ENCODE results near the gene CERT1. TPM values are rescaled to one million over a fixed set of nuclear protein-coding genes. Genes with fewer than 3 reads are reported as not detected.

CERT1 gene
- total and polyA plus RNA-seq, 2 donors (not counting 1 experiment from before 2014, with no cell fraction given), result 18.0 to 36.0 TPM

DNA sequence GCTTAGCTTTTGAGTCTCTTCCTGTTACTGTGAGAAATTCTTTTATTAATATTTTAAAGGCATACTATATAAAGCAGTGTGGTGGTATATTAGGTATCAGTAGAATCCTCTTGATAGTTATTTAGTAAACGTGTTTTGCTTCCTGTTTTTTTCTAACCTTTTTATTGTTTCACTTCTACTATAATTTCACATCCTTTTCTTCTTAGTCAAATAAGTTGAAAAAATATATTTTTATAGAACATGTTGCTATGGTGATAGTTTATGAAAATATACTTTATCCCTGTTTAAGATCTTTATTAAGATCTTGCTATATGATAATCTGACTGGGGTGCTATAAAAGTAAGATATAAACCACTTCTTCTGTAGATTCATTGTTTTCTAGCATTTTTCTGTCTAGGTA, 2.4 kb upstream of the CERT1 start:
- TF ChIP-seq, protein P1, sequence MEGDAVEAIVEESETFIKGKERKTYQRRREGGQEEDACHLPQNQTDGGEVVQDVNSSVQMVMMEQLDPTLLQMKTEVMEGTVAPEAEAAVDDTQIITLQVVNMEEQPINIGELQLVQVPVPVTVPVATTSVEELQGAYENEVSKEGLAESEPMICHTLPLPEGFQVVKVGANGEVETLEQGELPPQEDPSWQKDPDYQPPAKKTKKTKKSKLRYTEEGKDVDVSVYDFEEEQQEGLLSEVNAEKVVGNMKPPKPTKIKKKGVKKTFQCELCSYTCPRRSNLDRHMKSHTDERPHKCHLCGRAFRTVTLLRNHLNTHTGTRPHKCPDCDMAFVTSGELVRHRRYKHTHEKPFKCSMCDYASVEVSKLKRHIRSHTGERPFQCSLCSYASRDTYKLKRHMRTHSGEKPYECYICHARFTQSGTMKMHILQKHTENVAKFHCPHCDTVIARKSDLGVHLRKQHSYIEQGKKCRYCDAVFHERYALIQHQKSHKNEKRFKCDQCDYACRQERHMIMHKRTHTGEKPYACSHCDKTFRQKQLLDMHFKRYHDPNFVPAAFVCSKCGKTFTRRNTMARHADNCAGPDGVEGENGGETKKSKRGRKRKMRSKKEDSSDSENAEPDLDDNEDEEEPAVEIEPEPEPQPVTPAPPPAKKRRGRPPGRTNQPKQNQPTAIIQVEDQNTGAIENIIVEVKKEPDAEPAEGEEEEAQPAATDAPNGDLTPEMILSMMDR (conservative IDR thresholded peaks at IDR 0.05 in 1 of 2, IDR thresholded peaks at IDR 0.05 in 1 of 2; ENCODE audit: low read depth in 1 of 2, low read length in 2 of 2), result no peak
- TF ChIP-seq EZH2 (IDR thresholded peaks at IDR 0.05; ENCODE audit: low read length, missing control alignments), result no peak
- Histone ChIP-seq H3K4me3 (replicated peaks in 1 of 4; ENCODE audit: control extremely low read depth in 1 of 4, insufficient read depth in 1 of 4, low read depth in 3 of 4, low read length in 4 of 4) (peak overlapping the region in 2 of 4 experiments; percentile 49 to 86), H3K4me2 (ENCODE audit: extremely low read depth, insufficient read depth, low read length) (peak overlapping the region; percentile 83), H3K27me3 (ENCODE audit: control insufficient read depth, insufficient read depth, low read length) (no peaks in the 10 kb centered on the region), H4K20me1 (ENCODE audit: control insufficient read depth, extremely low read depth, insufficient read depth, low read length) (no peaks in the 10 kb centered on the region), H3K9me3 (ENCODE audit: control insufficient read depth, insufficient read depth, low read depth, low read length) (no peaks in the 10 kb centered on the region), H3K36me3 (ENCODE audit: control insufficient read depth, insufficient read depth, low read length) (no peaks in the 10 kb centered on the region), H2AFZ (ENCODE audit: low read length) (no peak overlapping the region), H3K4me1 (ENCODE audit: control insufficient read depth, extremely low read depth, insufficient read depth, low read length) (no peaks in the 10 kb centered on the region), H3K27ac (ENCODE audit: insufficient read depth, low read length) (no peak overlapping the region), H3K9ac (ENCODE audit: insufficient read depth, low read length) (no peak overlapping the region), H3K79me2 (ENCODE audit: control insufficient read depth, insufficient read depth, low read length) (peaks cover 88% of the 10 kb centered on the region)
- DNase-seq (ENCODE audit: low read depth in 2 of 2), result no peak

DNA sequence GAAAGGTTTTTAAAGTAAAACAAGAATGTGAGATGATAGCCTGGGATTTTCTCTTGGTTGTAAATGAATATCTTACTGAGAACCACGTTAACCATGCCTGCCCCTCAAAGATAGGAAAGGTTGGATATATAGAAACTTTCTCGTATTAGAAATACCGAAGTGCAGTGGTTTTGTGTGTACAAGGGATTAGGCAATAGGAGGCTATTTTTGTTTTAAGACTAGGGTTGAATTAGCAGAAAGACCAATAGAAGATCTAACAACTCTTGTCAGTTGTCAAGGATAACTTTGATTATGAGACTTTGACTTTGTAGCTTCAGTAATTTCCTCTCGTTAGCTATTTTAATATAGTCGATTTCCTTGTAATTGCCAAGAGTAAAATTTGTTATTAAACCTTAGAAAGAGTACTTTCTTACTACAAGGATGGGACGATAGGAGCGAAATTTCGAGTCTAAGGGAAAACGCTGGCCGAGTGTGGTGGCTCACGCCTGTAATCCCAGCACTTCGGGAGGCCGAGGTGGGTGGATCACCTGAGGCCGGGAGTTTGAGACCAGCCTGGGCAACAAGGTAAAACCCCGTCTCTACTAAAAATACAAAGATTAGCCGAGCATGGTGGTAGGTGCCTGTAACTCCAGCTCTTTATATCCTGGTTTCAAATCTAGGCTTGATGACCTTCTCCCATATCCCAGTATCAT, 1.1 kb upstream of the CERT1 start:
- no peaks in the 10 kb centered on the region for H3K27me3 ChIP-seq (ENCODE audit: control insufficient read depth, insufficient read depth, low read length)
- peak overlapping the region; percentile 49 to 86 (median 82) for H3K4me3 ChIP-seq (replicated peaks in 1 of 4; ENCODE audit: control extremely low read depth in 1 of 4, insufficient read depth in 1 of 4, low read depth in 3 of 4, low read length in 4 of 4)
- peak overlapping the region; percentile 94 for H2AFZ ChIP-seq (ENCODE audit: low read length)
- peak overlapping the region; percentile 83 for H3K4me2 ChIP-seq (ENCODE audit: extremely low read depth, insufficient read depth, low read length)
- TF ChIP-seq, protein P1 (conservative IDR thresholded peaks at IDR 0.05 in 1 of 2, IDR thresholded peaks at IDR 0.05 in 1 of 2; ENCODE audit: low read depth in 1 of 2, low read length in 2 of 2), result no peak
- no peak for TF ChIP-seq EZH2 (IDR thresholded peaks at IDR 0.05; ENCODE audit: low read length, missing control alignments)
- H3K79me2 ChIP-seq (ENCODE audit: control insufficient read depth, insufficient read depth, low read length), result peaks cover 88% of the 10 kb centered on the region
- no peaks in the 10 kb centered on the region for H4K20me1 ChIP-seq (ENCODE audit: control insufficient read depth, extremely low read depth, insufficient read depth, low read length)
- no peaks in the 10 kb centered on the region for H3K9me3 ChIP-seq (ENCODE audit: control insufficient read depth, insufficient read depth, low read depth, low read length)
- H3K36me3 ChIP-seq (ENCODE audit: control insufficient read depth, insufficient read depth, low read length), result no peaks in the 10 kb centered on the region
- peak overlapping the region; percentile 78 for H3K9ac ChIP-seq (ENCODE audit: insufficient read depth, low read length)
- DNase-seq (ENCODE audit: low read depth in 2 of 2), result peak; percentile 6 to 18
- no peaks in the 10 kb centered on the region for H3K4me1 ChIP-seq (ENCODE audit: control insufficient read depth, extremely low read depth, insufficient read depth, low read length)
- peak overlapping the region; percentile 81 for H3K27ac ChIP-seq (ENCODE audit: insufficient read depth, low read length)

DNA sequence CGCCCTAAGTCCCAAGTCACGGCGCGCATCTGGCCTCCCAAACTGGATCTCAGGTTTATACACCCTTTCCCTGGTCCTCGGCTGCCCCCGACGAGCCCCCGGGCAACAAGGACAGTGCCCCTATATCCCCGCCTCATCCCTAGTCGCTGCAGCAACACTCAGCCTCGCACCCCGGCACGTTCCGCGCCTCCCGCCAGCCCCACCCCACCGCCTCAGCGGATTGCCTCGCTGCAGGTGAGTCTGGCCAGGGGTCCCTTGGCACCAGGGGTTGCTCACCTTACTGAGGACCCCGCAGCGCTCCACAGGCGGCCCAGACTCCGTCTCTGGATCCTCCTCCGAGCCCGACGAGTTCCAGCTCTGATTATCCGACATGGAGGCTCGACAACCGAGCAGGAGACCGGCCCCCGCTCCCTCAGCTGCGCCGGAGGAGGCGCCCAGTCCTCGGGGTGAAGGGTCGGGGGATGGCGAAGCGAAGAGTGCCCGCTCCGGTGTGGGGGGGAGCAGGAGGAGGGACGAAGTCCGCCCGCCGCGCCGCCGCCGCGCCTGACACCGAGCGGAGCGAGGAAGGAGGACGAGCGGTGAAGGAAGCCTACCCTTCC, 494 bp downstream of the CERT1 start:
- H3K79me2 ChIP-seq (ENCODE audit: control insufficient read depth, insufficient read depth, low read length), result peaks cover 83% of the 10 kb centered on the region
- peak overlapping the region; percentile 81 for H3K4me2 ChIP-seq (ENCODE audit: extremely low read depth, insufficient read depth, low read length)
- H3K36me3 ChIP-seq (ENCODE audit: control insufficient read depth, insufficient read depth, low read length), result no peaks in the 10 kb centered on the region
- H2AFZ ChIP-seq (ENCODE audit: low read length), result peak overlapping the region; percentile 77
- no peaks in the 10 kb centered on the region for H3K4me1 ChIP-seq (ENCODE audit: control insufficient read depth, extremely low read depth, insufficient read depth, low read length)
- no peaks in the 10 kb centered on the region for H3K9me3 ChIP-seq (ENCODE audit: control insufficient read depth, insufficient read depth, low read depth, low read length)
- peak overlapping the region; percentile 88 for H3K9ac ChIP-seq (ENCODE audit: insufficient read depth, low read length)
- H3K4me3 ChIP-seq (replicated peaks in 1 of 4; ENCODE audit: control extremely low read depth in 1 of 4, insufficient read depth in 1 of 4, low read depth in 3 of 4, low read length in 4 of 4), result peak overlapping the region; percentile 82 to 92 (median 84)
- TF ChIP-seq EZH2 (IDR thresholded peaks at IDR 0.05; ENCODE audit: low read length, missing control alignments), result no peak
- H3K27me3 ChIP-seq (ENCODE audit: control insufficient read depth, insufficient read depth, low read length), result no peaks in the 10 kb centered on the region
- DNase-seq (ENCODE audit: low read depth in 2 of 2), result no peak
- no peaks in the 10 kb centered on the region for H4K20me1 ChIP-seq (ENCODE audit: control insufficient read depth, extremely low read depth, insufficient read depth, low read length)
- H3K27ac ChIP-seq (ENCODE audit: insufficient read depth, low read length), result peak overlapping the region; percentile 87

Data from fibroblast of lung (primary cell).